ENCODE results near the gene BSND.

DNA sequence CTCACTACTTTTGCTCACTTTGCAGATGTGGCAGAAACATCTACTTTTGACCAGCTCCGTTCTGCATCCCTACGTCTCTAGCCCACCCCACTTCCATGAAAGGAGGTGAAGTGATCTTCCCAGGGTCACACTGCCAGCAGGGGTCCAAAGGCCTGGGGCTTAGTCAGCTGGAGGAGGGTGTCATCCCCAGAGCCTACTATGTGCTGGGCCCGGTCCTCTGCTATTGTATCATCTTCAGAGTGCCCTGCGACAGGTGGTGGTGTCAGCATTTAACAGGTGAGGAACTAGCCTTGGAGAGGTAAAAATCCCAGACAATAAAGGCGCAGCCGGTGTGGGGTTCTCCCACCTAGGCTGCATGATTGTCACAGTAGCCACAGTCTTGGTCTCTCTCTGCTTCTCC lies 5.6 kb upstream of the BSND start:
- TF ChIP-seq RARB (CRISPR knock-in tag; IDR thresholded peaks at IDR 0.05), result no peak
- TF ChIP-seq, protein P1, sequence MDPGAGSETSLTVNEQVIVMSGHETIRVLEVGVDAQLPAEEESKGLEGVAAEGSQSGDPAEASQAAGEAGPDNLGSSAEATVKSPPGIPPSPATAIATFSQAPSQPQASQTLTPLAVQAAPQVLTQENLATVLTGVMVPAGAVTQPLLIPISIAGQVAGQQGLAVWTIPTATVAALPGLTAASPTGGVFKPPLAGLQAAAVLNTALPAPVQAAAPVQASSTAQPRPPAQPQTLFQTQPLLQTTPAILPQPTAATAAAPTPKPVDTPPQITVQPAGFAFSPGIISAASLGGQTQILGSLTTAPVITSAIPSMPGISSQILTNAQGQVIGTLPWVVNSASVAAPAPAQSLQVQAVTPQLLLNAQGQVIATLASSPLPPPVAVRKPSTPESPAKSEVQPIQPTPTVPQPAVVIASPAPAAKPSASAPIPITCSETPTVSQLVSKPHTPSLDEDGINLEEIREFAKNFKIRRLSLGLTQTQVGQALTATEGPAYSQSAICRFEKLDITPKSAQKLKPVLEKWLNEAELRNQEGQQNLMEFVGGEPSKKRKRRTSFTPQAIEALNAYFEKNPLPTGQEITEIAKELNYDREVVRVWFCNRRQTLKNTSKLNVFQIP (CRISPR knock-in tag; IDR thresholded peaks at IDR 0.05; ENCODE audit: borderline replicate concordance, low read depth), result no peak
